Smooth muscle cell (in vitro differentiated cells): Measurements from ENCODE around the gene CPO. TPM values are rescaled to one million over a fixed set of nuclear protein-coding genes. Genes with fewer than 3 reads are reported as not detected.

ENCODE experiments used
- DNase-seq: peaks from one replicate; lab custom pipeline; 2025; ENCODE audit not compliant: unreplicated experiment; lab: John Stamatoyannopoulos, UW
- H2AFZ ChIP-seq: fragments of 200-600 bp; sonication (generic); 2 replicates; pipeline ENCODE4 v1.6.0; 2016; ENCODE audit warnings: antibody characterized with exemption, low read depth, mild to moderate bottlenecking
- H3F3A ChIP-seq: fragments of 200-600 bp; sonication (generic); 2 replicates; pipeline ENCODE4 v1.6.0; 2017; ENCODE audit warnings: antibody characterized with exemption, low read depth
- H3K27ac ChIP-seq: fragments of 200-600 bp; sonication (generic); 2 replicates; pipeline ENCODE4 v1.5.1; 2016; ENCODE audit warnings: low read depth, mild to moderate bottlenecking
- H3K27me3 ChIP-seq: fragments of 200-600 bp; sonication (generic); 2 replicates; pipeline ENCODE4 v1.6.1; 2016; ENCODE audit warnings: low read depth, mild to moderate bottlenecking
- H3K36me3 ChIP-seq: fragments of 200-600 bp; sonication (generic); 2 replicates; pipeline ENCODE4 v1.5.1; 2016; ENCODE audit warnings: low read depth
- H3K4me1 ChIP-seq: fragments of 200-600 bp; sonication (generic); 2 replicates; pipeline ENCODE4 v1.5.1; 2016; ENCODE audit warnings: low read depth
- H3K4me2 ChIP-seq: fragments of 200-600 bp; sonication (generic); 2 replicates; pipeline ENCODE4 v1.6.0; 2016; ENCODE audit warnings: mild to moderate bottlenecking
- H3K4me3 ChIP-seq: fragments of 200-600 bp; sonication (generic); 2 replicates; pipeline ENCODE4 v1.5.1; 2016; ENCODE audit warnings: mild to moderate bottlenecking
- H3K79me2 ChIP-seq: fragments of 200-600 bp; sonication (generic); 2 replicates; pipeline ENCODE4 v1.6.0; 2016; ENCODE audit warnings: low read depth, mild to moderate bottlenecking
- H3K9ac ChIP-seq: fragments of 200-600 bp; sonication (generic); 2 replicates; pipeline ENCODE4 v1.6.0; 2016; ENCODE audit warnings: low read depth
- H3K9me3 ChIP-seq: fragments of 200-600 bp; sonication (generic); replicated peaks from 2 replicates; pipeline ENCODE4 v1.5.1; 2016; ENCODE audit warnings: low read depth
- H4K20me1 ChIP-seq: fragments of 200-600 bp; sonication (generic); 2 replicates; pipeline ENCODE4 v1.6.0; 2016; ENCODE audit warnings: low read depth
- CTCF ChIP-seq: fragments of 200-600 bp; sonication (generic); IDR thresholded peaks from 2 replicates; pipeline ENCODE4 v1.5.1; 2017; ENCODE audit warnings: borderline replicate concordance, mild to moderate bottlenecking, antibody characterized with exemption; ENCODE audit not compliant: insufficient read depth, poor library complexity, severe bottlenecking
- WGBS: methylation state at CpG from one replicate; pipeline ENCODE4 v1.1.7; 2016; ENCODE audit warnings: low lambda C conversion rate; 5-methylcytosine and 5-hydroxymethylcytosine counted together
- polyA plus RNA-seq: library from polyadenylated mRNA; unstranded; fragments of >200 nt; fragmentation: Nextera tagmentation; extraction: Ambion mirVana; gene quantifications from 2 replicates; pipeline ENCODE4 v1.2.1, GENCODE V29; 2016
- total RNA-seq: library from RNA; depleted of rRNA; stranded (reverse); fragments of >200 nt; gene quantifications from 2 replicates; pipeline ENCODE4 v1.2.3, GENCODE V29; 2014

Gene CPO
- total and polyA plus RNA-seq, 2 experiments from 2014 or later, result not detected

GRCh38 chr2:206935991-206936842 is 3.1 kb upstream of the CPO start:
- no peak overlapping the region for H3K9ac ChIP-seq
- no peak overlapping the region for H3K4me3 ChIP-seq
- H3K27ac ChIP-seq, result no peak overlapping the region
- no peak overlapping the region for H2AFZ ChIP-seq
- no peaks in the 10 kb centered on the region for H4K20me1 ChIP-seq
- H3K36me3 ChIP-seq, result no peaks in the 10 kb centered on the region
- TF ChIP-seq CTCF, result no peak
- no peaks in the 10 kb centered on the region for H3K4me1 ChIP-seq
- 92% methylated on average over 2 of the region's 2 CpGs for WGBS
- no peak overlapping the region for H3K4me2 ChIP-seq
- H3K27me3 ChIP-seq, result no peaks in the 10 kb centered on the region
- H3K9me3 ChIP-seq, result no peaks in the 10 kb centered on the region
- H3F3A ChIP-seq, result no peaks in the 10 kb centered on the region
- no peak for DNase-seq
- H3K79me2 ChIP-seq, result no peaks in the 10 kb centered on the region

- H3K4me3 ChIP-seq, result no peak overlapping the region
- no peaks in the 10 kb centered on the region for H3K79me2 ChIP-seq
- no peak for TF ChIP-seq CTCF
- no peaks in the 10 kb centered on the region for H3K27me3 ChIP-seq
- DNase-seq, result no peak
- H3K27ac ChIP-seq, result no peak overlapping the region
- H3F3A ChIP-seq, result no peaks in the 10 kb centered on the region
- no peak overlapping the region for H3K4me2 ChIP-seq
- no peaks in the 10 kb centered on the region for H3K4me1 ChIP-seq
- H3K9me3 ChIP-seq, result no peaks in the 10 kb centered on the region
- no peaks in the 10 kb centered on the region for H4K20me1 ChIP-seq
- H2AFZ ChIP-seq, result no peak overlapping the region
- H3K9ac ChIP-seq, result no peak overlapping the region
- WGBS, result 80% methylated on average over 2 of the region's 2 CpGs
- no peaks in the 10 kb centered on the region for H3K36me3 ChIP-seq
Measured at GRCh38 chr2:206936843-206937230, 2.5 kb upstream of the CPO start.

DNA sequence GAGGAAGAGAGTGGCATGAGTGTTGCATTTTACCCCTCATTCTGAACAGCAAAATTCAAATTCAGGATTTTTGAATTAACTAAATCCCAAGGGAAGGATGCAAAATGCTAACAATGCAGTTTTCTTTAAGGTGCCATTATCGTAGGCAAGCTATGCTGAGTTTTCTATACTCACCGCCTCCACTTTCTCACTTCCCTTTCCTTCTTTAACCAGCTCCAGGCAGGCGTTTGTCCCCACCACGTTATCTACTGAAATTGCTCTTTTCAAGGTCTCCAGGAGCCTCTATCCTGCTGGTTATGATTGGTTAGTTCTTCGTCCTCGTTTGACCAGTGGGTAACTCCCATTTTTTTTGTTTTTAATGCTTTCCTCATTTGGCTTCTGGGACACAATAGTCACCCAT is 1.8 kb upstream of the CPO start:
- no peak overlapping the region for H3K27ac ChIP-seq
- no peaks in the 10 kb centered on the region for H3K9me3 ChIP-seq
- no peaks in the 10 kb centered on the region for H3K27me3 ChIP-seq
- H2AFZ ChIP-seq, result no peak overlapping the region
- H3F3A ChIP-seq, result no peaks in the 10 kb centered on the region
- DNase-seq, result no peak
- H3K9ac ChIP-seq, result no peak overlapping the region
- no peak overlapping the region for H3K4me3 ChIP-seq
- no peaks in the 10 kb centered on the region for H3K79me2 ChIP-seq
- 92% methylated on average over 6 of the region's 6 CpGs for WGBS
- H3K36me3 ChIP-seq, result no peaks in the 10 kb centered on the region
- no peak overlapping the region for H3K4me2 ChIP-seq
- TF ChIP-seq CTCF, result no peak
- H3K4me1 ChIP-seq, result no peaks in the 10 kb centered on the region
- H4K20me1 ChIP-seq, result no peaks in the 10 kb centered on the region

- Histone ChIP-seq H4K20me1 (no peaks in the 10 kb centered on the region), H3K4me2 (no peak overlapping the region), H3K36me3 (no peaks in the 10 kb centered on the region), H3K9me3 (no peaks in the 10 kb centered on the region), H3F3A (no peaks in the 10 kb centered on the region), H3K27ac (no peak overlapping the region), H3K4me1 (no peaks in the 10 kb centered on the region), H3K79me2 (no peaks in the 10 kb centered on the region), H3K9ac (no peak overlapping the region), H2AFZ (no peak overlapping the region), H3K4me3 (no peak overlapping the region), H3K27me3 (no peaks in the 10 kb centered on the region)
- no peak for DNase-seq
- TF ChIP-seq CTCF, result no peak
Measured at GRCh38 chr2:206940546-206940945, 1.2 kb downstream of the CPO start.
